IMR-90 (cell line): ENCODE data around the gene PLCG1. TPM values are rescaled to one million over a fixed set of nuclear protein-coding genes. Genes with fewer than 3 reads are reported as not detected.

ENCODE experiments used
- CHD1 ChIP-seq: IDR thresholded peaks from 2 replicates; pipeline ENCODE4 v1.6.1; 2012; ENCODE audit warnings: low read depth, low read length, improper control_type of control experiment
- POLR2A ChIP-seq: IDR thresholded peaks from 2 replicates; pipeline ENCODE4 v1.6.1; 2012; ENCODE audit warnings: mild to moderate bottlenecking, low read depth, low read length
- SMC3 ChIP-seq: fragments of 150-350 bp; IDR thresholded peaks from 2 replicates; pipeline ENCODE4 v1.6.1; 2016; ENCODE audit warnings: low read depth, mild to moderate bottlenecking, antibody characterized with exemption, low read length, moderate library complexity
- polyA plus RNA-seq, 3 experiments: library from polyadenylated mRNA; depleted of rRNA; stranded (reverse); fragments of >200 nt; gene quantifications; 2 replicates each; pipeline ENCODE4 v1.2.3, GENCODE V29; 2012; ENCODE audit warnings: low replicate concordance in 1 of 3
- total RNA-seq: library from RNA; depleted of rRNA; stranded (reverse); fragments of >200 nt; gene quantifications from 2 replicates; pipeline ENCODE4 v1.2.3, GENCODE V29; 2012

PLCG1 gene
- total and polyA plus RNA-seq, 2 of the 4 experiments (the other 2 are of a cell fraction) = 59.1 to 69.1 TPM

GRCh38 chr20:41135888-41136679, 1.3 kb upstream of the PLCG1 start (continued):
- TF ChIP-seq CHD1 (no peak), SMC3 (no peak), POLR2A (no peak)
